HG03432 (cell line): Measurements from ENCODE around the gene AGPAT1.
"Not testable (repeated sequence)": the region's sequence is repeated elsewhere in the genome, so short reads cannot be mapped to it uniquely, and the experiment has no call there.

Experiments used
- ATAC-seq: cut with Tn5 transposase; IDR thresholded peaks from one replicate; pipeline ENCODE4 v1.9.1; 2021; ENCODE audit warnings: mild to moderate bottlenecking, moderate library complexity; ENCODE audit not compliant: unreplicated experiment

The AGPAT1 gene, protein sequence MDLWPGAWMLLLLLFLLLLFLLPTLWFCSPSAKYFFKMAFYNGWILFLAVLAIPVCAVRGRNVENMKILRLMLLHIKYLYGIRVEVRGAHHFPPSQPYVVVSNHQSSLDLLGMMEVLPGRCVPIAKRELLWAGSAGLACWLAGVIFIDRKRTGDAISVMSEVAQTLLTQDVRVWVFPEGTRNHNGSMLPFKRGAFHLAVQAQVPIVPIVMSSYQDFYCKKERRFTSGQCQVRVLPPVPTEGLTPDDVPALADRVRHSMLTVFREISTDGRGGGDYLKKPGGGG

DNA sequence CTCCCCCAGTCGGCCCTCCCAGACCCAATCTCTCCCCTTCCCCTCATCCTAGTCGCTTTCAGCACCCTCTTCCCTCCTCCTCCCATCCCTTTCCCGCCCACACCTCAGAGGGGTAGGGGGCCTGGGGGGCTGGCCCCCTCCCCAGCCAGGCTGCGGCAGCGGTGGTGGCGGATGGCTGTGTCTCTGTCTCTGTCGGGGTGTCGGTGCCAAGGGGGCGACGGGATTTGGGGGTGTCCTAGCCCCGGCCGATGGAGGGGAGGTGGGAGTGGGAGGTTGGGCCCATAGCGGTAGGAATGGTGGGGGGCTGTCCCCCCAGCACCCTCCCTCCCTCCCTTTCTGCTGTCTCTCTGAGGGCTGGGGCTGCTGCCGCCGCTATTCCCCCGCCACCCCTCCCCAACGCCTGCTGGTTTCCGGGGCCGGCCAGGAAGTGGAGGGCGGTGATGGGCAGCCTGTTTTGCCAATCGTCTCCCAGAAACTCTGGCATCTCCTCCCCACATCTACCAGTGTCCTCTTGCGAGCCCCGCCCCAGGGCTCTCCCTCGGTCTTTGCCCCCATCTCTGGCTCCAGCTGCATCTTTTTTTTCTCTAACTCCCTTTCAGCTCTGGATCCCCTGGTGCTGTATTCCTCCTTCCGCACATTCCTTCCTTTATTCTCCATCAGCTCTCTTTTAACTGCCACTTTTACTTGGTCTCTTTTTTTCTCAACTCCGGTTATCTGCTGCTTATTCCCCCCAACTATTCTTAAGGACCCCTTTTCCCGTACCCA, at the start of gene AGPAT1:
AGPAT1 (minus strand) TSS at position 374 of the 765 bp plus-strand sequence. CDS start 4,588 bp downstream, outside the sequence.
- peak; percentile 45 for ATAC-seq

DNA sequence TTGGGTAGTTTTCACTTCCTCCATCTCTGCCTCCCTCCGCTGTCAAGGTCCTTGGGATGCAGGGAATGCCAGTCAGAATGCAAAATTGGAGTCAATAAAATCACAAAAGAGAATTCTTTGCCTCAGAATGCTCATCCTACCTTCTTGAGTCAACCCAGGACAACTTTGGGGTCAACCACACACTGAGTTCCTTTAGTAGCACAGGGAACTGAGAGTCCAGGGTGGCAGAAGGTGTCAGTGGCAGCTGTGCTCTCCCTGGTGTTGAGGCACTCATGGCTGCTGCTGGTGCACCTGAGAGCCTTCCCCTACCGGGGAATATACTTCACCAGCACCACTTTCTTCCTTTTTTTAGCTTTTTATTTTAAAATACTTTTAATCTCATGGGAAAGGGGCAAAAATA, 48.8 kb upstream of the AGPAT1 start:
- no peak for ATAC-seq

DNA sequence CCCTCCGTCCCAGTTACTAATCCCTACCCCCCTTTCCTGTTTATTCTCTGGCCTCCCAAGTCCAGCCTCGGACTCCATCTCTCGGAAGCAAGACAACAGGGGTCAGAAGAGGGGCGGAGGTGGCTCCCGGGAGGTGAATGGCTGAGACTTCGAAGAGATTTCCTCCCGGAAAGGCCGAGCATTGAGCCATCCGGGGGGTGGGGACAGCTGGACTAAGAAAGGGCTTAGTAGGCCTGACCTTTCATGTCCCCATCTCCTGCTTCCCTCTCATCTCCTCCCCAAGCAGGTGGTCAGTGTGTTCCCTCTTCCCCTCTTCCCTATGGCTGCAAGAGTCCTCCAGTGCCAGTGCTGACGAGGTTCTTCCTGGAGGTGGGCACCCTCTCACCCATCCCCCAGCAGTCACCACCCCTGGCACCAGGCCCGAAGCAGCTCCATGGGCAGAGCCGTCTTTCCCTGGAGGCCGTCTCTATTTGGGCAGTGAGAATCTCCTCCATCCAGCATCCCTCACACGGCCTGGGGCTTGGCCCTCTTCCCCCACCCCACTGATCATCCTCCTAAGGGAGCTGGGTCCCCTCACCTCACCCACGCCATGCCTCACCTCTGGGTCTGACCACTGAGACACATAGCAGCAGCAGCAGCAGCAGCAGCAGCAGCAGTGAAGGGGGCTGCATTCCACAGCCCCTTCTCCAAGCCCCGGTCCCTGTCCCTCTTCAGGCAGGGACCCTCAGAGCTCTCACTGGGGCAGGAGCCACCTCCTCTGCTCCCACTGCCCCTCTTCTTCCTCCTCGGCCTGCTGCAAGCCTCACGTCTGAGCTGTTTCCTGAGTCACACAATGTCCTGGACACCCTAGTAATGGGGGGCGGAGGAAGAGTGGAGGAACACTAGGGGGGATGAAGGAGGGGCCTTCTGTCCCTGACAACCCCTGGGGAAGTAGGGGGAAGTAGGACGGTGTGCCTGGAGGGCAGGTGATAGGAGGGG, 47.7 kb upstream of the AGPAT1 start, which contains the start of gene NOTCH4:
NOTCH4 (minus strand) TSS at position 810 of the 978 bp plus-strand sequence; CDS start at position 671, 139 bp downstream.
- no peak for ATAC-seq

DNA sequence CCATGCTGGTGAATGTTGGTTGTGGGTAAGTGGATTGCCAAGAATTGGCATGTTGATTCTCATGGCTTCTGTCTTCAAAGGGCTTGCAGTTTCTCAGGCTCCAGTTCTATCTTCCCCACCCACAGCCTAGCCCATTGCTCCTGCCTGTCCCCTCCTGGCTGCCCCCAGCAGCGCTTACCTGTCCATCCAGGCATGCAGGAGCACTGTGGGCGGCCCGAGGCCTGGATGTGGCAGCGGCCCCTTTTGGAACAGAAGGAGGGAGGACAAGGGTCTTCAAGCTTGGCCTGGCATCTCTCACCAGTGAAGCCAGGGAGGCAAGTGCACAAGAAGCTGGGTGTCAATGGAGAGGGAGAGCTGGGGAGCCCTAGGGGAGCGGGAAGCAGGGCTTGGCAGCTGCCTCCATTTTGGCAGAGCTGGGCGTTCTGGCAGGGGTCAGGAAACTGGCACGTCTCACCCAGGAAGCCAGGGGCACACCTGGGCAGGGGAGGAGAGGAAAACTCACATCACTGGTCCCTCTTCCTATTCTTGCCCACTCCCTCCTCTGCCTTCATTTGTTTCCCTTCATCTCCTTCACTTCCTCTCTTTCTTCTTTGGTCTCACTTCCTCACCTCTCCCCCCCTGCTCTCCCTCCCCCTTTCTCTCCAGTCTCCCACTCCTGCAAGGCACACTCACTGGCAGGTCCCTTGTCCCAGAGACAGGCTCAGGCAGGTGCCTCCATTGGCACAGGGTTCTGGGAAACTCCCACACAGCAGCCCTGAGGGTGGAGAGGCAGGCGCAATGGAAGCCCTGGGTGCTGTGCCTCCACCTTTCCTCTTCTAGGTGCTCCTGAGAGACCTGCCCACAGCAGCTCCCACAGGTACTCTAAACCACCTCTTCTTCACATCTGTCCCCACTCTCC, 46.7 kb upstream of the AGPAT1 start:
- ATAC-seq: no peak

DNA sequence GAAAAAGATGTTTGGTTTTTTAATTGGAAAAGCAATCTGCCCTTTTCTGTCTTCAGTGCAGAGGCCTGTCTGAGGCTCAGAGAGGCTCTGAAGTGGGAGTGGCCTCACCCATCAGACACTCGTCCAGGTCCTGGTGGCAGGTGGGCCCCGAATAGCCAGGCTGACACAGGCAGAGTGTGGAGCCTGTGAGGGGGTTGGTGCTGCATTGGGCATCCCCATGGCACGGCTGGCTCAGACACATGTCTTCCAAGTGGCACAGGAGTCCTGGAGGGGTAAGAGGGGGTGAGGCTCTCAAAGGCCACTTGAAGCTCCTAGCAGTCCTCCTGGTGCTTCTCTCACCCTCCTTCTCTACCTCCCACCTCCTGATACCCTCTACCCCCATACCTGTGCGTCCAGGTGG, 44.1 kb upstream of the AGPAT1 start:
- ATAC-seq: no peak

DNA sequence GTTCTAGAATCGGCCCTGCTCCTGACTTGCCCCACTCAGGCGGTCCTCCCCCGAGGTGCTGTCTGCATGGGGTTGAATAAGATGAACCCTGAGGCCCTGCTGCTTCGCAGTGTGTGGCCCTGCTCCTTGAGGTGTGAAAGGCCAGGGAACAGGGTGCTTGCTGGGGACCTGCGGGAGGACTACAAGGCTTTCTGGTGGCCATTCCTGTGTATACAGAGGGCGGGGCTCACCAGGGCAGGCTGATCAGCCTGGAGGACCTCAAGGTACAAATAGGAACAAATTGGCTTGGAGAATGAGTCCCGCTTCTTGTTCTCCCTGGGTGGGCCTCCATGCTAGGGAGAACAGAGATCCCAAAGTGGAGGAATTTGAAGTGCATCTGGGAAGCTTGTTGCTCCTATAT, 42.3 kb upstream of the AGPAT1 start:
- no peak for ATAC-seq

DNA sequence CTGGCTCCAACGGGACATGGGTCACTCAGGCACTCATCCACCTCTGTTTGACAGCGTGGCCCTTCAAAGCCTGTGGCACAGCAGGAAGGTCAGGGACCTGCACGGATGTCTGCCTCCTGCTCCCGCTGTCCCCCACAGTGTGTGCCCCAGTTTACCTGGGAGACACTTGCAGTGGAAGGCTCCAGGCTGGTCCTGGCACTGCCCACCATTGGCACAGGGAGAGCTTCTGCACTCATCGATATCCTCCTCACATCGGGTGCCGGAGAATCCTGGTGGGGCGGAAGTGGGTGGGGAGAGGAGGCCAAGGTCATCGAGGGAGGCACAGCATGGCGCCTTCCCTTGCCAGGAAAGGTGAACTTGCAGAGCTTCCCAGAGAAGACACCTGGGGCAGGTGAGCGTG, 41.1 kb upstream of the AGPAT1 start:
- no peak for ATAC-seq

DNA sequence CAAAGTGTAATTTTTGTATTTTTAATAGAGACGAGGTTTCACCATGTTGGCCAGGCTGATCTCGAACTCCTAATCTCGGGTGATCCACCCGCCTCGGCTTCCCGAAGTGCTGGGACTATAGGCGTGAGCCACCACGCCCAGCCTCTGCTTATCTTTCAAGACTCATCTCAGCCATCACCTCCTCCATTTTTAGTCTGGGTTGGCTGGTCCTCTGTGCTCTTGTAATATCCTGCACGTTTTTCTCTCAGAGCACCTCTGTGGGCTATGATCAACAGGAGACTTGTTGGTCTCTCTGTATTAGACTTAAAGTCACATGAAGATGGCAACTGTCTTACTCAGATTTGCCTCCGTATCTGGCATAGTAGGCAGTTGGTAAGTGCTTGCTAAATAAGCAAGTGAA, 40.4 kb upstream of the AGPAT1 start:
- ATAC-seq: no peak

DNA sequence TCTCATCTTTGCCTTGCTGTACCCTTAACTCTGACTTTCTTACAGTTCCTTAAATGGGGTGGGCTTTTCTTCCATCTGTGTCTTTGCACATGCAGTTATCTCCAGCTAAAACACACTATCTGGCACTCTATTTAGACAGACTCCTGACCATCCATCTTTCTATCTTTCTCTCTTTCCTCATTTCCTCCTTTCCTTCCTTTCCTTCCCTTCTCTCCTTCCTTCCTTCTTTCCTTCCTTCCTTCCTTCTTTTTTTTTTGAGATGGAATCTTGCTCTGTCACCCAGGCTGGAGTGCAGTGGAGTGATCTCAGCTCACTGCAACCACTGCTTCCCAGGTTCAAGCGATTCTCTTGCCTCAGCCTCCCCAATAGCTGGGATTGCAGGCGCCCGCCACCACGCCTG, 39.7 kb upstream of the AGPAT1 start:
- no peak for ATAC-seq

DNA sequence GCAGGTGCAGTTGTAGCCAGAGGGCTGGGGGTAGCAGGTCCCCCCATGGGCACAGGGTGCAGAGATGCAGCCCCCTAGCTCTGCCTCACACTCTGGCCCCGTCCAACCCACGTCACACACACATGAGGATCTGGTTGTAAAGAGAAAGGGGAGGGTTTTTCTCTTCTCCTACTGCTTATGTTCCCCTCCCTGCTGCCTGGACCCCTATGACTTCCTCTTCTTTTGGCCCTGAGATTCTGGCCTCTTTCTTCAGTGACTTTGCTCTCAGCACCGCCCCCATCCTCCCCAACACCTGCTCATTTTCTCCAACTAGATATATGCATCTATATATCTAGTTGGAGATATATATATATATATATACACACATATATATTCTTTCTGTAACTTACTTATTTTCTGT, 38.2 kb upstream of the AGPAT1 start:
- ATAC-seq: no peak

DNA sequence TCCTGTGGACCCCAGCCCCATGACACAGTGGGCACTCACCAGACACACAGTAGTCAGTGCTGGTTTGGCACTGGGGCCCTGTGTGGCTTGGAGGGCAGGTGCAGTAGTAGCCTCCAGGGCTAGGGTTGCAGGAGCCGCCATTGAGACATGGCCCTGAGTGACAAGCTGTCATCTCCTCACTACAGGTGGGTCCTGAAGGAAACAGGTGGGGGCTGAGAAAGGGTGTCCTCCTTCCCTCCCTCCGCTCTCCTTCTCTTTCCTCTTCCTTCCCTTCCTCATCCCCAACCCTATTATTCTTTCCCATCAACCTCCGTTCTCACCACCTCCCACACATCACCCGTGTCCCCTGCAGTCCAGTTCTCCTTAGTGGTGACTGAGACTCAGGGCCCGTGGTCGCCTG, 37.8 kb upstream of the AGPAT1 start:
- ATAC-seq: no peak

DNA sequence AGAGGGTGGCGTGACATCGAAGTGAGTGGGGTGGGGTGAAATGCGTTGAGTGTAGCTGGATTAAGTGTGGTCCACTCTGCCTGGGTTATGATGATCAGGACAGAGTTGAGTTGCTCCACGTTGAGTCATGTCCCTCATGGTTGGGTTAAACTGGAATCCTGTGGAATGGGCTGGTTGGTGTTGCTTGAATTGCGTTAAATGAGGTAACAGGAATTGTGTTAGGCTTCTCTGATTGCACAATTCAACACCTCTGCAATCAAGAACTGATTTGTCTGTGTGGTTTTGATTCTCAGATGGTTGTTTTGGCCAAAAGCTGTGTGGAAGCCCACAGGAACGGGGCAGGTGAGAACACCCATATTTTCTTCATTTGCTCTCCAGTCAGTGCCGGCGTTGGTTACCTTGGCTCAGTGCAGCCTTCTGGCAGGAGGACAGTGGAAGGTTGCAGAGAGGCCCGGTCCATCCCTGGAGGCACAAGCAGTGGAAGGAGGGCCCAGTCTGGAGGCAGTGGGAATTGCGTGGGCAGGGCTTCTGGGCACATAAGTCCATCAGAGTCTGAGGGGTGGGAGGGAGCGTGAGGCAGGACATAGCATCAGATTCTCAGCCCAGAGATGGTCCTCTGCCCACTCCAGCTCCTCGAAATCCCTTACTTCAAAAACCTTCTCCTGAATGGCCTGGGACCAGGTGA, 36.3 kb upstream of the AGPAT1 start:
- ATAC-seq: no peak

DNA sequence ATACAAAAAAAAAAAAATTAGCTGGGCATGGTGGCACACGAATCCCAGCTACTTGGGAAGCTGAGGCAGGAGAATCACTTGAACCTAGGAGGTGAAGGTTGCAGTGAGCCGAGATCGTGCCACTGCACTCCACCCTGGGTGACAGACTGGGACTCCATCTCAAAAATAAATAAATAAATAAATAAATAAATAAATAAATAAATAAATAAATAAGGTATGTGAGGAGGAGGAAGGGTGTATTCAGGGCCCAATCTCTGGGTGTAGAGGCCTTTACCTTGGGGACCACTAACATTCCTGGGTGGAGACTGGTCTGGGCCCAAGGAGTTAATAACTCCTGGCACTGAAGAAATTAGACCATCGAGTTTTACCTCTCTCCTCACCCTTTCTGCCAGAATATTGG, 35.5 kb upstream of the AGPAT1 start:
- not testable (repeated sequence) for ATAC-seq

DNA sequence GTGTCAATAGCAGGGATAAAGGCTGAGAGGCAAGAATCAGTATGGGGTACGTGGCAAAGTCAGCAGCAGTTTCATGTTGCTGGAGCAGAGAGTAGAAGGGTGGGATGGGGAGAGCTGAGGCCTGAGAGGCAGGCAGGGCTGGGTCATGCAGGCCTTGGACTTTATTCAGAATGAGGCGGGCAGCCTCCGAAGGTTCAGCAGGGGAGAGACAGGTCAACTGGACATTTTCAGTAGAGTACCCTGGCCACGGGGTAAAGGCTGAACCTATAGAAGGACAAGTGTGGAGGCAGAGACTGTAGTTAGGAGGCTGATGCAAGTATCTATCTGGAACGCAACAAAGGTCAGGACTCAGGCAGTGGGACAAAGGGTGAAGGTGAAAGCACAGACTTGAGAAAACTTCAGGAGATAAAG, 34.3 kb upstream of the AGPAT1 start:
- ATAC-seq: no peak

DNA sequence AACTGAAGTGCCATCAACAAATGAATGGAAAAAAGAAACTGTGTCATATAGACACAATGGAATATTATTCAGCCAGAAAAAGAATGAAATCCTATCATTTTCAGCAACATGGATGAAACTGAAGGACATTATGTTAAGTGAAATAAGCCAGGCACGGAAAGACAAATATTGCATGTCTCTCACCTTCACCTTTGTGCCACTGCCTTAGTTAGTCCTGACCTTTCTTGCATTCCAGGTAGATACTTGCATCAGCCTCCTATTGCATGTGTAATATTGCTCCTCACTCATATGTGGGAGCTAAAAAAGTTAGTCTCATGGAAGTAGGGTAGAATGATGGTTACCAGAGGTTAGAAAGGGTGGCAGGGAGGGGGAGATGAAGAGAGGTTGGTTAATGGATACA, 33.1 kb upstream of the AGPAT1 start:
- ATAC-seq: no peak

DNA sequence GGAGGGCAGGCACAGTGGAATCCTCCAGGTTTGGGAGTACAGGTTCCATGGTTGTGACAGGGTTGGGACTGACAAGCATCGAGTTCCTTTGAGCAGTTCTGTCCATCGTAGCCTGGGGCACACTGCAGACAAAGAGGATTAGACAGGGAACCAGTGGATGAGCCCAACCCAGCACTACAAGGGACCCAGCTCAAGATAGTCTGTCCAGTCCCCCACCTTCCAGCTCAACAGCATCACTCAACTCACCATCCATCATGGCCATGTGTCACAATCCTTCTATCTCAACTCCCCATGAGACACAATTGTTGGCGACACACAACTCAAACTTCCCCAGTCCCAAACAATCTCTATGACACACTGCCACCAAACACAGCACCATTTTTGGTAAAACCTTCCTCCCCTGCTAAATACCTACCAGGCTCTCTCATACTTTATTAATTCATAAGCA, 28.4 kb upstream of the AGPAT1 start:
- no peak for ATAC-seq

DNA sequence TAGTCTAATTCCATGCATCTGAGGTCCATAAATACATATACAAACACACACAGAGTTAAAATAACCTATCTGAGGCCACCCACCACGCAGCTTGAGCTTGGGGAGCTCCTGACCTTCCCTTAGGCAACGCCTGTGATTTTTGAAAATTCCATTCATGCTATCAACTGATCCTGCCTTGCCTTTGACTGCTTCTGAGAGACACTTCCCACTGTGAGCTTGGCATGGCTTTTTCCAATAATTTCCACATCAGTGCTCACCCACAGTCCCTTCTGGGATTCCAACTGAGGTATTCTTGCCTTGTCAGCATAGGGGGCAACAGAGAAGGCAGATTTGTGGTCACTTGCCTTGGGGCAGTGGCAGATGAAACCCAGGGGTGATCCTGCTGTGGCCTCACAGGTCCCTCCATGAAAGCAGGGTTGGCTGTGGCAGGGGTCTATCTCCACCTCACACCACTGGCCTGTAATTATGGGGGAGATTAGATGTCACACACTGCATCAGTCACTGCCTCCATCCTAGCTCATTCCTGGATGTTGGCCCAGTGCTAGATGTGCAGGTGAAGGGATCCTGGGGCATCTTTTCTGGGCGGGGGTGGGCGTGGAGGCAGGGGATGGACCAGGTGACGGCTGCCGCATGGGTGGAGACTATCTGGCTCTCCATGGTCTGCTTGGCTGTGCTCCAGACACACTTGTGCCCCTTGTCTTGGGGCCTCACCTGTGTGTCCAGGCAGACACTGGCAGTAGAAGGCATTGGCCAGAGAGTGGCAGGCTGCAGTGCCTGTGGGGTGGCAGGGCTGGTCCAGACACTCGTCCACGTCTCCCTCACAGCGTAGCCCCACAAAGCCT, 27.8 kb upstream of the AGPAT1 start:
- no peak for ATAC-seq

DNA sequence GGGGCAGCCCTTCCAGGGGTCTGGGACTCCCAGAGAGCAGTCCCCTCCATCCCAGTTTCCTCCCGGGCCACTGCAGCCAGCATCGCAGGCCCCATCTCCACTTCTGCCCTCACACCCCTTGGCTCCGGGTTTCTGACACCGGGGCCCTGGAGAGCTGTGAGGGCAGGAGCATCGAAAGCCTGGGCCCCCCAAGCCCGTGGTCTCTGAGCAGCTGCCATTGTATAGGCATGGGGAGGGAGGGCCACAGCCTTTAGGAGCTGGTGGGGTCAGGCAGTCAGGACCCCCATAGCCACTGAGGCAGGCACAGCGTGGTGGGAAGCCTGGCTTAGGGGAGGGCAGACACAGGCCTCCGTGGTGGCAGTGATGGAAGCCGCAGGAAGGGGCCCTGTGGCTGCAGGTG, 26.3 kb upstream of the AGPAT1 start:
- ATAC-seq: no peak
